Measurements from ENCODE around the gene MBP. TPM values are rescaled to one million over a fixed set of nuclear protein-coding genes. Genes with fewer than 3 reads are reported as not detected.

MBP gene
- total and polyA plus RNA-seq, 10 of the 15 experiments (the other 5 are each of a cell fraction or from before 2014, with no cell fraction given) = 12.2 to 67.8 (median 42.1) TPM

- CTCF ChIA-PET = interaction anchor here (0.6 to 2.4 kb wide), 4 partner anchors 31 to 115 kb away, joined by 3 to 8 read pairs (median 4); no protein-coding TSS in a partner anchor
- H3K4me1 ChIP-seq (ENCODE audit: control insufficient read depth, insufficient read depth, low read length) = peaks cover 77% of the 10 kb centered on the region
- no peaks in the 10 kb centered on the region for H3K9me3 ChIP-seq (replicated peaks; ENCODE audit: control insufficient read depth, insufficient read depth, low read length)
- WGBS (ENCODE audit: insufficient coverage, insufficient replicate concordance, low lambda C conversion rate, missing lambda C conversion rate) = 81% methylated on average over 12 of the region's 17 CpGs
- H2AFZ ChIP-seq (ENCODE audit: control insufficient read depth, low read depth, low read length) = no peak overlapping the region
- POLR2A ChIA-PET = no interaction called here
- RAD21 ChIA-PET (ENCODE audit: unreplicated experiment) = interaction anchor here (1.2 to 1.7 kb wide), 3 partner anchors 30 to 35 kb away, joined by 3 to 5 read pairs (median 4); no protein-coding TSS in a partner anchor
- no peak overlapping the region for H3K9ac ChIP-seq (ENCODE audit: control insufficient read depth, insufficient read depth, low read length)
- in situ Hi-C loops (cut with MboI) (no loop called here), intact Hi-C loops (cut with micrococcal nuclease; ENCODE audit: unreplicated experiment) (no loop called here)
- no peak for ATAC-seq
- SMC1A ChIA-PET (ENCODE audit: uncharacterized antibody, unreplicated experiment) = interaction anchor here (0.8 to 1.7 kb wide), 4 partner anchors 15 to 113 kb away, joined by 3 to 4 read pairs (median 3); no protein-coding TSS in a partner anchor
- TSS peak; percentile 22 for BruUV-seq (replicated peaks)
- H3K79me2 ChIP-seq (ENCODE audit: control insufficient read depth, insufficient read depth, low read length) = peaks cover 41% of the 10 kb centered on the region
- H3K4me3 ChIP-seq = no peak overlapping the region
- H3K4me2 ChIP-seq (ENCODE audit: control insufficient read depth, insufficient read depth) = peak overlapping the region; percentile 28; the same call in 1 of the 2 replicates
- H4K20me1 ChIP-seq (ENCODE audit: control insufficient read depth, insufficient read depth) = no peaks in the 10 kb centered on the region
- peaks cover 11 to 22% of the 10 kb centered on the region in 2 experiments for H3K36me3 ChIP-seq (ENCODE audit: control insufficient read depth in 2 of 2, insufficient read depth in 2 of 2, low read length in 1 of 2)
- no peak for FAIRE-seq
- peak overlapping the region; percentile 65 for H3K27ac ChIP-seq (ENCODE audit: control insufficient read depth, insufficient read depth)
- DNase-seq (ENCODE audit: low read depth, low spot score) = no peak
- TF ChIP-seq KLF5 (IDR thresholded peaks at IDR 0.05; ENCODE audit: partially characterized antibody) (no peak), NR2C2 (IDR thresholded peaks at IDR 0.05; ENCODE audit: borderline replicate concordance, control insufficient read depth, insufficient read length, low read depth) (no peak), HDAC2 (IDR thresholded peaks at IDR 0.05) (no peak), CUX1 (IDR thresholded peaks at IDR 0.05; ENCODE audit: insufficient replicate concordance, low read depth, low read length) (no peak), MYB (IDR thresholded peaks at IDR 0.05; ENCODE audit: borderline replicate concordance, low read depth, low read length) (no peak), MAX (IDR thresholded peaks at IDR 0.05; ENCODE audit: low read depth, low read length) (no peak), E2F4 (IDR thresholded peaks at IDR 0.05; ENCODE audit: low read depth, low read length) (no peak), PBX3 (IDR thresholded peaks at IDR 0.05; ENCODE audit: insufficient replicate concordance, low read depth, low read length) (no peak), EZH2 (IDR thresholded peaks at IDR 0.05; ENCODE audit: borderline replicate concordance, control insufficient read depth, low read depth, low read length) (no peak)
- no peaks in the 10 kb centered on the region for H3K27me3 ChIP-seq (replicated peaks in 1 of 2; ENCODE audit: control insufficient read depth in 2 of 2, insufficient read depth in 2 of 2, low read length in 1 of 2)
These were observed 33.9 kb downstream of the MBP start for GRCh38 chr18:77098538-77099174.

Measured in GM12878 (cell line).